ENCODE data around the gene SOCS7. TPM values are rescaled to one million over a fixed set of nuclear protein-coding genes. Genes with fewer than 3 reads are reported as not detected.

SOCS7 gene
- total RNA-seq, 1 donor from 2014 or later = 14.7 TPM

GRCh38 chr17:38341035-38341721 lies 10.5 kb upstream of the SOCS7 start:
- TF ChIP-seq, protein P1, sequence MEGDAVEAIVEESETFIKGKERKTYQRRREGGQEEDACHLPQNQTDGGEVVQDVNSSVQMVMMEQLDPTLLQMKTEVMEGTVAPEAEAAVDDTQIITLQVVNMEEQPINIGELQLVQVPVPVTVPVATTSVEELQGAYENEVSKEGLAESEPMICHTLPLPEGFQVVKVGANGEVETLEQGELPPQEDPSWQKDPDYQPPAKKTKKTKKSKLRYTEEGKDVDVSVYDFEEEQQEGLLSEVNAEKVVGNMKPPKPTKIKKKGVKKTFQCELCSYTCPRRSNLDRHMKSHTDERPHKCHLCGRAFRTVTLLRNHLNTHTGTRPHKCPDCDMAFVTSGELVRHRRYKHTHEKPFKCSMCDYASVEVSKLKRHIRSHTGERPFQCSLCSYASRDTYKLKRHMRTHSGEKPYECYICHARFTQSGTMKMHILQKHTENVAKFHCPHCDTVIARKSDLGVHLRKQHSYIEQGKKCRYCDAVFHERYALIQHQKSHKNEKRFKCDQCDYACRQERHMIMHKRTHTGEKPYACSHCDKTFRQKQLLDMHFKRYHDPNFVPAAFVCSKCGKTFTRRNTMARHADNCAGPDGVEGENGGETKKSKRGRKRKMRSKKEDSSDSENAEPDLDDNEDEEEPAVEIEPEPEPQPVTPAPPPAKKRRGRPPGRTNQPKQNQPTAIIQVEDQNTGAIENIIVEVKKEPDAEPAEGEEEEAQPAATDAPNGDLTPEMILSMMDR (IDR thresholded peaks at IDR 0.05) = no peak
- no peak for TF ChIP-seq POLR2AphosphoS5 (IDR thresholded peaks at IDR 0.05; ENCODE audit: insufficient read depth in 1 of 2, low read depth in 1 of 2)
- TF ChIP-seq POLR2A (IDR thresholded peaks at IDR 0.05) = no peak
- DNase-seq (ENCODE audit: extremely low spot score in 2 of 2) = no peak
- intact Hi-C loops (cut with DNase I) = no loop called here
- Histone ChIP-seq H3K4me3 (no peak overlapping the region), H3K9me3 (no peaks in the 10 kb centered on the region), H3K27me3 (no peaks in the 10 kb centered on the region), H3K36me3 (no peaks in the 10 kb centered on the region), H3K27ac (no peak overlapping the region), H3K4me1 (no peaks in the 10 kb centered on the region)

- H3K4me1 ChIP-seq = no peaks in the 10 kb centered on the region
- H3K9me3 ChIP-seq = no peaks in the 10 kb centered on the region
- no peak overlapping the region for H3K4me3 ChIP-seq
- intact Hi-C loops (cut with DNase I) = no loop called here
- no peak overlapping the region for H3K27ac ChIP-seq
- no peaks in the 10 kb centered on the region for H3K36me3 ChIP-seq
- TF ChIP-seq POLR2A (IDR thresholded peaks at IDR 0.05) = no peak
- H3K27me3 ChIP-seq = no peaks in the 10 kb centered on the region
- DNase-seq (ENCODE audit: extremely low spot score in 2 of 2) = no peak
These were observed 8.6 kb upstream of the SOCS7 start for GRCh38 chr17:38342886-38343607.

DNA sequence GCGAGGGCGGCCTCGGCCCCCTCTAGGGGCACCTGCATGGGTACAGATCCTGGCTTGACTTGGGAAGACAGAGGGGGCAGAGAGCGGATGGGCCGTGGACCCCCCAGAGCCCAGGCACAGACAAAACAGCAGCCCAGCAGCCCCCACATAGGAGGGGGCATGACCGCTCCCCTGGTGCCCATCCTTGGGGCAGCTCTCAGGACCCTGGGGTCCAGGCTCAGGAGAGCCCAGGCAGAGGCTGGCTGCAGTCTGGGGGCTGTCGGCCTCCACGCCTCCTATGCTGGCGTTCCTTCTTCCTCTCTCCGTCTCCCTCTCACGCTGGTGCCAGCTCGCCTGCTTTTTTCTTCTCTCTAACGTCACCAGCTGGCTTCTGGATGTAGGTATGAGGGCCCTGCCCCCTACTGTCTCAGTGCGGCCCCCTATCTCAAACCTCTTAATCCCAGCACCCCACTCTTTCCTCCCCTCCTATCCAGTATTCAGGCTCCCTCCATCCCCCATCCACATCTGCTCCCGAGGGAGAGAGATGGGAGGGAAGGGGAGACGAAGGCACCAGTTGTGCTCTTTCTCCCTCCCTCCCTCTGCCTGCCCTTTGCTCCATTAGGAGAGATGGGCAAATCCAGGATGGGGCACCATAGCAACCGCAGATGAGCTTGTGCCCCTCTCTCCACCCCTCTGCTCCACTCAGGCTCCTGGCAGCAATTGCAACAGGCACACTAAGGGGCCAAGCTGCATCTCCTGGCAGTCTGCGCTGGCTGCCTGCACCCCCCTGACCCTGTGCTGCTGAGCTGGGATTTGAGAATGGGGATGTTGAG lies 7.8 kb upstream of the SOCS7 start, which contains the start of gene GPR179:
Gene GPR179, minus strand, starts transcription at position 349 of the 812 bp plus-strand sequence. Its CDS starts 167 bp downstream, at position 182.
- no peak within 1 kb of the TSS for H3K27ac ChIP-seq
- TF ChIP-seq, protein P1 (IDR thresholded peaks at IDR 0.05) = no peak
- no peaks in the 10 kb centered on the region for H3K36me3 ChIP-seq
- H3K4me1 ChIP-seq = no peaks in the 10 kb centered on the region
- no peaks in the 10 kb centered on the region for H3K9me3 ChIP-seq
- H3K27me3 ChIP-seq = no peaks in the 10 kb centered on the region
- H3K4me3 ChIP-seq = no peak within 1 kb of the TSS
- intact Hi-C loops (cut with DNase I) = no loop called here
- no peak for DNase-seq (ENCODE audit: extremely low spot score in 2 of 2)

- no peaks in the 10 kb centered on the region for H3K4me1 ChIP-seq
- no peaks in the 10 kb centered on the region for H3K9me3 ChIP-seq
- no peaks in the 10 kb centered on the region for H3K36me3 ChIP-seq
- DNase-seq (ENCODE audit: extremely low spot score in 2 of 2) = no peak
- intact Hi-C loops (cut with DNase I) = no loop called here
- no peak overlapping the region for H3K27ac ChIP-seq
- H3K4me3 ChIP-seq = no peak overlapping the region
- TF ChIP-seq POLR2AphosphoS5 (IDR thresholded peaks at IDR 0.05; ENCODE audit: insufficient read depth in 1 of 2, low read depth in 1 of 2) = no peak
- TF ChIP-seq POLR2A (IDR thresholded peaks at IDR 0.05) = no peak
- TF ChIP-seq, protein P1 (IDR thresholded peaks at IDR 0.05) = no peak
- H3K27me3 ChIP-seq = no peaks in the 10 kb centered on the region
These were observed 7.3 kb upstream of the SOCS7 start for GRCh38 chr17:38344420-38344745.

DNA sequence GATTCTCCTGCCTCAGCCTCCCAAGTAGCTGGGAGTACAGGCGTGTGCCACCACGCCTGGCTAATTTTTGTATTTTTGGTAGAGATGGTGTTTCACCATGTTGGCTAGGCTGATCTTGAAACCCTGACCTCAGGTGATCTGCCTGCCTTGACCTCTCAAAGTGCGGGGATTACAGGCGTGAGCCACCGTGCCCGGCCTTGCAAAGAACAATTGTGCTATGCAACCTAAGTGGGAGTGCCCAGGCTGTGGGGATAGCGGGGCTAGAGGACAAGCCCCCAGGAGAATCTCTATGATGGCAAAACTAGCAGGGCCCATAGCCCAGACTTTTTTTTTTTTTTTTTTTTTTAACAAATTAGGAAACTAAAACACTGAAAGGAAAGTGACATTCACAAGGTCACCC lies 5.9 kb upstream of the SOCS7 start:
- H3K27ac ChIP-seq = no peak overlapping the region
- no peaks in the 10 kb centered on the region for H3K9me3 ChIP-seq
- intact Hi-C loops (cut with DNase I) = no loop called here
- DNase-seq (ENCODE audit: extremely low spot score in 2 of 2) = no peak
- TF ChIP-seq, protein P1 (IDR thresholded peaks at IDR 0.05) = no peak
- TF ChIP-seq POLR2A (IDR thresholded peaks at IDR 0.05) (no peak), POLR2AphosphoS5 (IDR thresholded peaks at IDR 0.05; ENCODE audit: insufficient read depth in 1 of 2, low read depth in 1 of 2) (no peak)
- H3K27me3 ChIP-seq = no peaks in the 10 kb centered on the region
- H3K36me3 ChIP-seq = no peaks in the 10 kb centered on the region
- no peaks in the 10 kb centered on the region for H3K4me1 ChIP-seq
- H3K4me3 ChIP-seq = no peak overlapping the region
